H54 (cell line): ENCODE results near the gene SNX32.

Source experiments
- DNase-seq: peaks from one replicate; pipeline ENCODE4 v3.0.0; 2011; ENCODE audit warnings: low spot score, mixed read lengths; ENCODE audit not compliant: insufficient read length
- FAIRE-seq: peaks from 3 replicates; lab custom pipeline; 2011; peaks lifted over from hg19 to GRCh38; lab: Jason Lieb, UNC
- POLR2A ChIP-seq: IDR thresholded peaks from 2 replicates; pipeline ENCODE4 v1.6.1; 2011; ENCODE audit warnings: low read depth, mild to moderate bottlenecking, low read length

Gene SNX32

DNA sequence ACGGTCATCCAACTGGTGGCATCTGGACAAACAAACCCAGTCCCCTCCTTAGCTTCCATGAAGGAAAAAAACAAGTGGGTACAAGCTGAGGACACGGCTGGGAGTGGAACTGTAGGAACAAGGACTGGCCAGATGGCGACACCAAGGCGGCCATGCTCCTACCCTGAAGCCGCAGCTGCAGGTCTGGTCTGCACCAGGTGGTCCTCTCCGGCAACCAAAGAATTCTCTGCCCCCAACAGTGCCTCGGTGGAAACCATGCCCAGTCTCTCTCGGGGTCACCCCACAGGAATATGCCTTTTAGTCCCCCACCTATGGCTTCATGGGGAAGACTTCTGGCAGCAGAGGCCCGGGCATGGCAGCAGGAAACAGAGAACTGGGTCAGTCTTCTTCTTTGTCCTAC is 24.3 kb upstream of the SNX32 start:
- no peak for DNase-seq
- FAIRE-seq, result no peak
- TF ChIP-seq POLR2A, result no peak

- DNase-seq (no peak), FAIRE-seq (no peak)
- no peak for TF ChIP-seq POLR2A
Measured at GRCh38 chr11:65810046-65810868, 23.5 kb upstream of the SNX32 start.

GRCh38 chr11:65811764-65812475 is 21.8 kb upstream of the SNX32 start:
- DNase-seq (no peak), FAIRE-seq (no peak)
- TF ChIP-seq POLR2A, result no peak

DNA sequence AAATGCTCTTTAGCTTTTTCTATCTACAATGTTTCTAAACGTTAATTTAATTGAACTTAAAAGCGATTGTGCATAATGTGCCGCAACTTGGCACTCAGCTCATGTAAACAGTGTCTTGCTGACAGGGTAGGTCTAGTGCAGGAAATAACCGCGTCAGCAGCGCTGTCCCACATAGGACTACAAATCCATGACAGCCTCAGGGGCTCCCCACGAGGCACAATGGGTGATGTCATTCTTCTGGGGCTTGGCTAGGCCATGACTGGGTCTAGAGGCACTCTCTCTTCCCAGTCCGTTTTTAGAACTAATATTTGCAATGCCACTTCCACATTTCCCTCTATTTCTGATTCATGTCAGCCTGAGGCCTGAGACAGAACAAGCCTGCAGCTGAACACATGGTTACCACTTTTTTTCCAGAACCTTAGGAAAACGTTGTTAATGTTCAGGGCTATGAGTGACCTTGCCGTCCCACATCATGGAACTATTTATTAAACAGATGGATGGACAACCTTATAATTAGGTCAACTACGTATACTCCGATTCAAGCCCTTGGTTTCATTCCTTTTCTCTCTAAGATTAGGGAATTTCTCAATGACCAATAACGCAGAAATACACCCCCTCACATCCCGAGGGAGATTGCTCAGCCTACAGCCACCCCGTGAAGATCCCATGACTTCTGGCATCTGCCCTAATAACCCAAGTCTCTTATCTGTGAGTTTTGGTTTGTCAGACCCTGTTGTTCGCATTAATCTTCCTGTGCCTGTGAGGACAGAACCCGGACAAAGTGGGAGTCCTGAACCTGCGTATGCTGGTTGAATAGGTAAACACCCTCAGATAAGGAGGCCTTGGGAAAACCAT is 19.4 kb upstream of the SNX32 start:
- no peak for DNase-seq

GRCh38 chr11:65814986-65815565 is 18.7 kb upstream of the SNX32 start:
- DNase-seq, result no peak
- no peak for FAIRE-seq
- no peak for TF ChIP-seq POLR2A

More for the DNA sequence above, 19.4 kb upstream of the SNX32 start:
- no peak for TF ChIP-seq POLR2A
- no peak for FAIRE-seq

GRCh38 chr11:65816696-65817095 is 17.1 kb upstream of the SNX32 start:
- no peak for TF ChIP-seq POLR2A
- FAIRE-seq (no peak), DNase-seq (no peak)

- FAIRE-seq (no peak), DNase-seq (no peak)
- no peak for TF ChIP-seq POLR2A
Measured at GRCh38 chr11:65817312-65817834, 16.4 kb upstream of the SNX32 start.

DNA sequence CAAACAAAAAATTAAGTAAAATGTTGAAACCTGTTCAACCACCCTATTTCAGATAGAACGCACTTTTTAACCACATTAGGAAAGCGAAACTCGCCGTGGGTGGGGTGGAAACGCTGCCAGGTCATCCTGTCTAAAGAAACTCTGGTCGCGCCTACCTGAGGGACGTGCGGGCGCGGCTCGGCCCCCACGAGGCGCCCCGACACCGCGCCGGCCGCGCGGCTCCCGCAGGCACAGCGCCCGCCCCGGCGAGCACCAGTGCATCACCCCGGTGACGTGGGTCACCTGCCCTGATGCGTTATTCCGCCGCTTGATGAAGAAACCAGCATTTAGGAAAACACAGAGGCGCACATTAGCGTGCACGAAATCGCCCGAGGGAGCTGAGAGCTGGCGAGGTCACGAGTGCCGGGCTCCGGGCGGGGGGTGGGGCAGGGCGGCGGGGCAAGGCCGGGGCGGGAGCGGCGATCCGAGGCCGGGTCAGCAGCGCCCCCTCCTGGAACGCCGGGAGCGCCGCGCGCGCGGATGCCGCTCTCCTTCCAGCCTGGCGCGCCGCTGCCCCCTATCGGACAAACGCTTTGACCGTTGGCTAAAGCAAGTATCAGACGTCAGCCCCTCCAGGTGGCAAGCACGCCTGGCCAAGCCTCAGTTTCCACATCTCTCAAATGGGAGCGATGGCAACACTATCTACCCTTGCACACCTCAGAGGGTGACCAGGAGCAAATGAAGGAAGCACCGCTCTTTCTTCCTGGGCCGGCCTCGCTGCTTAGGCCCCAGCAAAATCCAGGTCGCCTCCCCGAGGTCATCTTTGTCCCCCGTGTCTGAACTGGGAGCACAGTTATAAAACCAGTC is 15.7 kb upstream of the SNX32 start:
- DNase-seq, result peak; percentile 90
- no peak; the same call in 1 of the 2 replicates for TF ChIP-seq POLR2A
- no peak for FAIRE-seq

DNA sequence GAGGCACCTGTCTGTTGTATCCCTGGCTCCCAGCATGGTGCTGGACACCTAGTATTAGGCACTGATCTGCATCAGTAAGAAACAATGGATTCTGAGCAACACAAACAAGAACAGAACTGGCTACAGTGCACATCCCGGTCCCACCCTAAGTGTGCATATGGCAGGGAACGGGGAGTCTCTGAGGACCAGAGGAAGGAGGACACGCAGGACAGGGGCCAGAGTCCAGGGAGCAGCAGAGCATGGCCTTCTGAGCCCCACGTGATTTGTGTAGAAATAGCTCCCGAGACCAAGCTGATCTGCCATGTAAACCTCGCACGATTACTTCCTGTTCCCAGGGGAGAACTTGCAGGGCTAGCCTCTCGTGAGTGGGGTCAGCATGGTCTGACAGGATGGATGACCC is 12.7 kb upstream of the SNX32 start:
- DNase-seq (no peak), FAIRE-seq (no peak)
- TF ChIP-seq POLR2A, result no peak

GRCh38 chr11:65822776-65823528 is 10.8 kb upstream of the SNX32 start:
- no peak for FAIRE-seq
- DNase-seq, result no peak
- no peak for TF ChIP-seq POLR2A

DNA sequence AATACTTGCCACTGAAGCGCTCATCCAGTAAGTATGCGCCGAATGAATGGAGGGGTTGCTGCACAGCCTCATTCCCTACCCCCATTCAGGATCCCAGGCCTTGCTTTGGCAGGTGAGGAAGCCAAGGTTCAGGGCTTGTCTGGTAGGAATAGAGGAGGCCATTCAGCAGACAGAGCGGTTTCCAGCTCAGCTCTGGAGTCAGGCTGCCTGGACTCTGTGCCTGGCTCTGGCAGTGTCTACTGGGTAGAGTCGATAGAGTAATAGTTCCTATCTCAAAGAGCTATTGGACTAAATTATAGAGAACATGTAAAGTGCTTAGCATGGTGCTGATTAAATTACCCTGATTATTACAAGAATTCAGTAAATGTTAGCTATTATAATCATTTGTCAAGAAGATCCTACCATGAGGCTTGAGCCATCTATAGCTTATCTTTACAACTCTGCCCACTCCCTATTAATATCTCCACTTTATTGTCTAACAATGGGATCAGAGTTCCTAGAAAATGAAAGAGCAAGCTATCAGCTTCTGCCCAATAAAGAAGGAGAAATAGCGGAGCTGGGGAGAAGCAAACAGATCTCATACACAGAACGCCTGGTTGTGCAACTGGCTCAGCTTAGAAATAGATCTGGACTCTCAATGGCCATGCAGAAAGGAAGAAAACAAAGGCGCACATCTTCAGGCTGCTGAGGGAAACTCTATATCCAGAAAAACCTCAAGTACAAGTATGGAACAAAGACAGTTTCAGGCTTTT is 6.6 kb upstream of the SNX32 start:
- no peak for TF ChIP-seq POLR2A
- FAIRE-seq (no peak), DNase-seq (no peak)
